Activated CD4-positive, CD25-positive, alpha-beta regulatory T cell treated with anti-CD3 and anti-CD28 coated beads, Interleukin-2, amount 50 U/mL, for 72 hours (primary cell): ENCODE results near the gene MYBBP1A.

Experiments
- DNase-seq: peaks from one replicate; pipeline ENCODE4 v3.0.0; 2021

MYBBP1A gene

GRCh38 chr17:4565209-4566141 lies 10.3 kb upstream of the MYBBP1A start:
- no peak for DNase-seq

GRCh38 chr17:4562015-4562969 lies 7.1 kb upstream of the MYBBP1A start:
- DNase-seq, result no peak

- no peak for DNase-seq
Observed at GRCh38 chr17:4560837-4561256, 5.7 kb upstream of the MYBBP1A start.

GRCh38 chr17:4560421-4560820 lies 5.2 kb upstream of the MYBBP1A start, which contains the start of gene GGT6:
Gene GGT6 (minus strand): TSS chr17:4560577. CDS start chr17:4560521, 56 bp downstream.
- no peak for DNase-seq

- no peak for DNase-seq
Observed at GRCh38 chr17:4559966-4560365, 4.8 kb upstream of the MYBBP1A start.

GRCh38 chr17:4559139-4559791 lies 4.1 kb upstream of the MYBBP1A start:
- no peak for DNase-seq

GRCh38 chr17:4558347-4558971 lies 3.3 kb upstream of the MYBBP1A start:
- no peak for DNase-seq

GRCh38 chr17:4557626-4558346 lies 2.6 kb upstream of the MYBBP1A start:
- no peak for DNase-seq

- DNase-seq, result no peak
Observed at GRCh38 chr17:4556996-4557395, 1.8 kb upstream of the MYBBP1A start.

- no peak for DNase-seq
Observed at GRCh38 chr17:4555873-4556759, 932 bp upstream of the MYBBP1A start.

- no peak for DNase-seq
Observed at GRCh38 chr17:4554441-4554996, 665 bp downstream of the MYBBP1A start.

- DNase-seq, result no peak
Observed at GRCh38 chr17:4553669-4554068, 1.5 kb downstream of the MYBBP1A start.

- no peak for DNase-seq
Observed at GRCh38 chr17:4551796-4552525, 3.2 kb downstream of the MYBBP1A start.

- DNase-seq, result no peak
Observed at GRCh38 chr17:4551141-4551540, 4.0 kb downstream of the MYBBP1A start.

GRCh38 chr17:4550534-4551039 lies 4.6 kb downstream of the MYBBP1A start:
- DNase-seq, result no peak

- DNase-seq, result no peak
Observed at GRCh38 chr17:4549781-4550533, 5.2 kb downstream of the MYBBP1A start.

GRCh38 chr17:4548721-4549531 lies 6.3 kb downstream of the MYBBP1A start:
- no peak for DNase-seq

GRCh38 chr17:4548061-4548461 lies 7.1 kb downstream of the MYBBP1A start:
- DNase-seq, result no peak
